Stimulated activated CD8-positive, alpha-beta memory T cell treated with anti-CD3 and anti-CD28 coated beads, Interleukin-7, amount 100 ng/mL, for 48 hours (primary cell): ENCODE measurements around the gene PAK1IP1.
"Not testable (repeated sequence)": the region's sequence is repeated elsewhere in the genome, so short reads cannot be mapped to it uniquely, and the experiment has no call there.

Experiments used
- DNase-seq, 2 donors: peaks; one replicate each; pipeline ENCODE4 v3.0.0-alpha.2; 2020; ENCODE audit warnings: low read depth in 1 of 2; ENCODE audit errors: extremely low read depth in 1 of 2

The PAK1IP1 gene

DNA sequence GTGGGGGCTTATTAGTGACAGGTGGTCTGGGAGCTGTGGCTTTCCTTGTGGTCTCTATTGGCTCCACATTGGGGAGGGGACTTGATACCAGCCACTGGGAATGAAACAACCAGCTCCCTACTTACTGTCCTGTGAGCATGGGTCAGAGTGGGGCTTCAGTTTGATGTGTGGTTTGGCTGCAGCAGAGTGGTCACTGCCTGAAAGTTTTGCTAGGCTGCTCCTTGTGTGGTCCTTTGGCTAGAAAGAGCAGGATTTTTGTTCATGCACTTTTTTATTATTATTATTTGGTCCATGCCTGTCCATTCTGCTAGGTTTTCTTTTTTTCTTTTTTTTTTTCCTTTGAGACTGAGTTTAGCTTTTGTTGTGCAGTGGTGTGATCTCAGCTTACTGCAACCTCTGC lies 45.3 kb downstream of the PAK1IP1 start:
- DNase-seq, result no peak

DNA sequence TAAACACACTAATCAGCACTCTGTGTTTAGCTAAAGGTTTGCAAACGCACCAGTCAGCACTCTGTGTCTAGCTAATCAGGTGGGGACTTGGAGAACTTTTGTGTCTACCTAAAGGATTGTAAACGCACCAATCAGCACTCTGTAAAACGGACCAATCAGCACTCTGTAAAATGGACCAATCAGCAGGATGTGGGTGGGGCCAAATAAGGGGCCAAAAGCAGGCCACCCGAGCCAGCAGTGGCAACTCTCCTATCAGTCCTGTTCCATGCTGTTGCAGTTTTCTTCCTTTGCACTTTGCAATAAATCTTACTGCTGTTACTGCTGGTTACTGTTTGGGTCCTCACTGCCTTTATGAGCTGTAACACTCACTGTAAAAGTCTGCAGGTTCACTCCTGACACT lies 46.9 kb downstream of the PAK1IP1 start:
- not testable (repeated sequence) for DNase-seq

- no peak for DNase-seq
Observed at GRCh38 chr6:10742251-10742650, 47.5 kb downstream of the PAK1IP1 start.

- no peak for DNase-seq
Observed at GRCh38 chr6:10743515-10743914, 48.7 kb downstream of the PAK1IP1 start.

GRCh38 chr6:10745116-10745515 lies 50.3 kb downstream of the PAK1IP1 start:
- DNase-seq, result no peak

- no peak for DNase-seq
Observed at GRCh38 chr6:10746915-10747250, 52.1 kb downstream of the PAK1IP1 start.

- DNase-seq, result peak; percentile 98 to 99
Observed at GRCh38 chr6:10747251-10747972, 52.6 kb downstream of the PAK1IP1 start, which contains the start of gene TMEM14B. TSS of gene TMEM14B (plus strand) at chr6:10747805. CDS start at chr6:10749246, 1,441 bp downstream.

DNA sequence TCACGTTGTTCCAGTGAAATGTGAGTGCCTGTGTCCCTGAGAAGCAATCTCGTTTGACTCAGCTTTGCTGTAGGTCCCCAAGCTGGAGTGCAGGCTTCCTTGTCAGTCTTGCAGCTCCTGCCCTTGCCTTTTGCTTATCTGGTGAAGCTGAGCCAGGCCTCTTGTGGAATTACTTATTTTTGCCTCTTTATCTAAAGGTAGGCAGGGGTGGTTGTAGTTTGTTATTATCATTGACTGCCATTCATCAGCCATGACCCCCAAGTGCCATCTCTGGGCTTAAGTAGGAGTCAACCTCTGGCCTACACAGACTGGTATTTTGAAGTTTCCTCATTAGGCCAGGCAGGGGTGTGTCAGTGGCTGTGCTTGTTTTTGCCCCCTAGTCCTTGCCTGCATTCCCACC lies 55.0 kb downstream of the PAK1IP1 start:
- DNase-seq, result no peak

- not testable (repeated sequence) for DNase-seq
Observed at GRCh38 chr6:10750568-10750967, 55.8 kb downstream of the PAK1IP1 start.

- not testable (repeated sequence) for DNase-seq
Observed at GRCh38 chr6:10751757-10752156, 57.0 kb downstream of the PAK1IP1 start.

GRCh38 chr6:10756085-10756484 lies 61.3 kb downstream of the PAK1IP1 start:
- no peak for DNase-seq
